Astrocyte of the cerebellum (primary cell): ENCODE data around the gene ICAM5.

Source experiments
- DNase-seq: peaks from one replicate; pipeline ENCODE4 v3.0.0-alpha.2; 2011; ENCODE audit warnings: low read depth
- H3K4me3 ChIP-seq: 2 replicates; pipeline ENCODE4 v1.5.1; 2011; ENCODE audit warnings: mild to moderate bottlenecking, low read depth, low read length, moderate library complexity
- CTCF ChIP-seq: IDR thresholded peaks from 2 replicates; pipeline ENCODE4 v1.5.1; 2012; ENCODE audit warnings: low read length, low read depth, moderate library complexity, mild to moderate bottlenecking; ENCODE audit errors: missing control alignments
- in situ Hi-C: cut with HindIII; loops from 2 replicates; pipeline ENCODE4 v1.10.0; 2017; ENCODE audit warnings: low sequenced_read_pairs

ICAM5 gene

GRCh38 chr19:10320602-10321416 lies 31.1 kb downstream of the ICAM5 start:
- no peak for DNase-seq
- no peak for TF ChIP-seq CTCF
- H3K4me3 ChIP-seq = no peak overlapping the region
- in situ Hi-C loops = no loop called here

- in situ Hi-C loops = no loop called here
- TF ChIP-seq CTCF = no peak
- no peak for DNase-seq
- H3K4me3 ChIP-seq = no peak overlapping the region
Measured at GRCh38 chr19:10321417-10321797, 31.7 kb downstream of the ICAM5 start.

DNA sequence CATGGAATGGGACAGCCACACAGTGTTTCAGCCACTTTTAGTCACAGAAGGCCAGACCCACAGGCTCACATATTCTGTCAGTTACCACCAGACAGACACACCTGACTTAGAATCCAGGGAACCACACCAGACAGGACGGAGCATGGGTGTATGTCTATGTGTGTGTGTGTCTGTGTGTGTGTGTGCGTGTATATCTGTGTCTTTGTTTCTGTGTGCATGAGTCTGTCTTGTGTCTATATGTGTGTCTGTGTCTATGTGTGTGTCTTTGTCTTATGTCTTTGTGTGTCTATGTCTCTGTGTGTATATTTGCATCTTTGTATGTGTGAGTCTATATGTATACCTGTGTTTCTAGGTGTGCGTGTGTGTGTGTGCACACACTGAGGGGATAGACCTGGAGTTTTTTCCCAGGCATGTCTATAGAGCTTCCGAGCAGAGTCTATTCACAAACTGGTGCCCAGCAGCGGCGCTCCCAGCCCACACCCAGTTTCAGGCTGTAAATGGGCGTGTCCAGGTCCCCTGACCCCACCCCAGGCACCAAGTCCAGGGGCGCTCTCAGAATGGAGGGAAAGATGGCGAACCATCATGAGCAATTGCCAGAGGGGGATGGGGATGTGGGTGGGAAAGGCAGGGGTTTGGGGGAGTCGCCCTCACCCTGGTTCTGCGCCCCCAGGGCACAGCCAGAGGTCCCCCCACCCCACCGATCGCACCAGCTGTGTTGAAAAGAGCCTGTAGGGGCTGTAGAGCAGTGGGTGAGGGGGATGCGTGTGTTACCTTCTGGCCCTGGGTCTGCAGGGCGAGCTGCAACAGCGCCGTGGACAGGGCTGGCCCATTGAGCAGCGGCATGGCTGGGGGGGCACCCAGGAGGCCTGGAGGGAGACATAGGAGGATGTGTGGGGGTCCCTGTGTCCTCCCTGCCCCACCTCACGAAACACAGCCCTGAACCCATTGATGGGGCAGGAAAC lies 32.4 kb downstream of the ICAM5 start:
- no peak overlapping the region for H3K4me3 ChIP-seq
- in situ Hi-C loops = no loop called here
- DNase-seq = no peak
- no peak for TF ChIP-seq CTCF

DNA sequence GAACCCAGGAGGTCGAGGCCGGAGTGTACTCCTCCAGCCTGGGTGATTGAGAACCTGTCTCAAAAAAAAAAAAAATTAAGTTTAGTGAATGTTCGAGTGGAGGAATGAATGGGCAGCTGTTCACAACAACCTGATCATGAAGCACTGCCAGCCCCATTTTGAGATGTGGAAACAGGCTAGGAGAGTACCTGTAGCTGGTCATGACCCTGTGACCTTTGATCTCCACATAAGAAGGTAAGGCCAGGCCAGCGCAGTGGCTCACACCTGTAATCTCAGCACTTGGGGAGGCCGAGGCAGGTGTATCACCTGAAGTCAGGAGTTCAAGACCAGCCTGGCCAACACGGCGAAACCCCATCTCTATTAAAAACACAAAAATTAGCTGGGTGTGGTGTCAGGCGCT lies 36.0 kb downstream of the ICAM5 start:
- in situ Hi-C loops = no loop called here
- TF ChIP-seq CTCF = no peak
- H3K4me3 ChIP-seq = no peak overlapping the region
- DNase-seq = no peak

GRCh38 chr19:10327793-10328192 lies 38.0 kb downstream of the ICAM5 start:
- in situ Hi-C loops = no loop called here
- H3K4me3 ChIP-seq = no peak overlapping the region
- DNase-seq = no peak
- no peak for TF ChIP-seq CTCF

- in situ Hi-C loops = no loop called here
Measured at GRCh38 chr19:10328558-10329429, 39.0 kb downstream of the ICAM5 start.

More at GRCh38 chr19:10328558-10329429, 39.0 kb downstream of the ICAM5 start:
- TF ChIP-seq CTCF = no peak
- H3K4me3 ChIP-seq = no peak overlapping the region
- DNase-seq = no peak
